ENCODE measurements around the gene PRMT1.
A peak's percentile ranks its signal among the peaks of the same experiment; 100 is the strongest.

PRMT1 gene

DNA sequence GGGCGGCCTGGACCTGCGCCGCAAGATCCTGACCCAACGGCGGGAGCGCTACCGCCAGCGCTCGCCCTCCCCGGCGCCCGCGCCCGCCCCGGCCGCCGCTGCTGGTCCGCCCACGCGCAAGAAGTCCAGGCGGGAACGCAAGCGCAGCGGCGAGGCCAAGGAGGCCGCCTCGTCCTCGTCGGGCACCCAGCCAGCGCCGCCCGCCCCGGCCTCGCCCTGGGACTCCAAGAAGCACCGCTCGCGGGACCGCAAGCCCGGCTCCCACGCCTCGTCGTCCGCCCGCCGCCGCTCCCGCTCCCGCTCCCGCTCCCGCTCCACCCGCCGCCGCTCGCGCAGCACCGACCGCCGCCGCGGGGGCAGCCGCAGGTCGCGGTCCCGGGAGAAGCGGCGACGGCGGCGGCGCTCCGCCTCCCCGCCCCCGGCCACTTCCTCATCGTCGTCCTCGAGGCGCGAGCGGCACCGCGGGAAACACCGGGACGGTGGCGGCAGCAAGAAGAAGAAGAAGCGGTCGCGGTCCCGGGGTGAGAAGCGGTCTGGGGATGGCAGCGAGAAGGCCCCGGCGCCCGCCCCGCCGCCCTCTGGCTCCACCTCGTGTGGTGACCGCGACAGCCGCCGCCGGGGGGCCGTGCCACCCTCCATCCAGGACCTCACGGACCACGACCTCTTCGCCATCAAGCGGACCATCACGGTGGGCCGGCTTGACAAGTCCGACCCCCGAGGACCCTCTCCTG, 25.1 kb upstream of the PRMT1 start:
- DNase-seq (ENCODE audit: low spot score), result no peak

DNA sequence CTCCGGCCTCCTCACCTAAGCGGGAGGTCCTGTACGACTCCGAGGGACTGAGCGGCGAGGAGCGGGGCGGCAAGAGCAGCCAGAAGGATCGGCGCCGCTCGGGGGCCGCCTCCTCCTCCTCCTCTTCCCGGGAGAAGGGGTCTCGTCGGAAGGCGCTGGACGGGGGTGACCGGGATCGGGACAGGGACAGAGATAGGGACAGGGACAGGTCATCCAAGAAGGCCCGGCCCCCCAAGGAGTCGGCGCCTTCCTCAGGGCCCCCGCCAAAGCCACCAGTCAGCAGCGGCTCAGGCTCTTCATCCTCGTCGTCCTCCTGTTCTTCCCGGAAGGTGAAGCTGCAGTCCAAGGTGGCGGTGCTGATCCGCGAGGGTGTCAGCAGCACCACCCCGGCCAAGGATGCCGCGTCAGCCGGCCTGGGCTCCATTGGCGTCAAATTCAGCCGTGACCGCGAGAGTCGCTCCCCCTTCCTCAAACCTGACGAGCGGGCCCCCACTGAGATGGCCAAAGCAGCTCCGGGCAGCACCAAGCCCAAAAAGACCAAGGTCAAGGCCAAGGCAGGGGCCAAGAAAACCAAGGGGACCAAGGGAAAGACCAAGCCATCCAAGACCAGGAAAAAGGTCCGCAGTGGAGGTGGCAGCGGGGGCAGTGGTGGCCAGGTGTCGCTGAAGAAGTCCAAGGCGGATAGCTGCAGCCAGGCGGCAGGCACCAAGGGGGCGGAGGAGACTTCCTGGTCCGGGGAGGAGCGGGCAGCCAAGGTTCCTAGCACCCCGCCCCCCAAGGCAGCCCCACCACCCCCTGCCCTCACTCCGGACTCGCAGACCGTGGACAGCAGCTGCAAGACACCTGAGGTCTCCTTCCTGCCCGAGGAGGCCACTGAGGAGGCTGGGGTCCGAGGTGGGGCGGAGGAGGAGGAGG, 24.3 kb upstream of the PRMT1 start:
- DNase-seq (ENCODE audit: low spot score), result no peak

DNA sequence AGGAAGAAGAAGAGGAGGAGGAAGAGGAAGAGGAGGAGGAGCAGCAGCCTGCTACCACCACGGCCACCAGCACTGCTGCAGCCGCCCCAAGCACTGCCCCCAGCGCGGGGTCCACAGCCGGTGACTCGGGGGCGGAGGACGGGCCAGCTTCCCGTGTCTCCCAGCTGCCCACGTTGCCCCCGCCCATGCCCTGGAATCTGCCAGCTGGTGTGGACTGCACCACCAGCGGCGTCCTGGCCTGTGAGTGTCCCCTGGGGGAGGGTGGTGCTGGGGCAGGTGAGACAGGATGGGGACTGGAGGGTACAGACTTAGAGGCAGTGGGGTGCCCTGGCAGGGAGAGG, 23.6 kb upstream of the PRMT1 start:
- DNase-seq (ENCODE audit: low spot score), result no peak

- DNase-seq (ENCODE audit: low spot score), result no peak
These were observed 22.5 kb upstream of the PRMT1 start for GRCh38 chr19:49654581-49654980.

- no peak for DNase-seq (ENCODE audit: low spot score)
These were observed 21.3 kb upstream of the PRMT1 start for GRCh38 chr19:49655570-49656455.

GRCh38 chr19:49656456-49657109, 20.5 kb upstream of the PRMT1 start:
- DNase-seq (ENCODE audit: low spot score), result no peak

DNA sequence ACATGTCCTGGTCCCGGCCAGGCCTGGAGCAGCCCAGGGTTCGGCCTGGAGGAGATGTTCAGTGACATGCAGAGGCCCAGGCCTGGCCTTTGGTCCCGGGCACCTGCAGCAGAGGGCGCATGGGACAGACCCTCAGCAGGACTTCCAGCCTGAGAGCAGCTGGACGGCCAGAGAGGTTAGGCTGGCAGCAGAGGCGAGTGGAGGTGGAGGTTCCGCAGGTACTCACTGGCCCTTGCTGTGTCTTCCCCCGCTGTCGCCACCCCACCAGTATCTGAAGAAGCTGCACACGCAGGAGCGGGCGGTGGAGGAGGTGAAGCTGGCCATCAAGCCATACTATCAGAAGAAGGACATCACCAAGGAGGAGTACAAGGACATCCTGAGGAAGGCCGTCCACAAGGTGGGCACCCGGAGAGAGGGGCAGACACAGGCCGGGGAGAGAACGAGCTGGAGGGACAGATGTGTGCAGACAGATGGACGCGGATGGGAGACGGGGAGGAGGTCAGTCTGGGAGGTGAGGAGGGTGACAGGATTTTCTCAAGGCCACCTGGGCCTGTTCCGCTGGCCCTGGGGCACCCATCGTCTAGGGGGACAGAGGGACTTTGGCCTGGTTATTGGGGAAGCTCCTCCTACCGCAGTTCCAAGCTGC, 19.5 kb upstream of the PRMT1 start:
- DNase-seq (ENCODE audit: low spot score), result no peak

- DNase-seq (ENCODE audit: low spot score), result no peak
These were observed 18.9 kb upstream of the PRMT1 start for GRCh38 chr19:49658139-49658517.

GRCh38 chr19:49658566-49659442, 18.3 kb upstream of the PRMT1 start:
- no peak for DNase-seq (ENCODE audit: low spot score)

DNA sequence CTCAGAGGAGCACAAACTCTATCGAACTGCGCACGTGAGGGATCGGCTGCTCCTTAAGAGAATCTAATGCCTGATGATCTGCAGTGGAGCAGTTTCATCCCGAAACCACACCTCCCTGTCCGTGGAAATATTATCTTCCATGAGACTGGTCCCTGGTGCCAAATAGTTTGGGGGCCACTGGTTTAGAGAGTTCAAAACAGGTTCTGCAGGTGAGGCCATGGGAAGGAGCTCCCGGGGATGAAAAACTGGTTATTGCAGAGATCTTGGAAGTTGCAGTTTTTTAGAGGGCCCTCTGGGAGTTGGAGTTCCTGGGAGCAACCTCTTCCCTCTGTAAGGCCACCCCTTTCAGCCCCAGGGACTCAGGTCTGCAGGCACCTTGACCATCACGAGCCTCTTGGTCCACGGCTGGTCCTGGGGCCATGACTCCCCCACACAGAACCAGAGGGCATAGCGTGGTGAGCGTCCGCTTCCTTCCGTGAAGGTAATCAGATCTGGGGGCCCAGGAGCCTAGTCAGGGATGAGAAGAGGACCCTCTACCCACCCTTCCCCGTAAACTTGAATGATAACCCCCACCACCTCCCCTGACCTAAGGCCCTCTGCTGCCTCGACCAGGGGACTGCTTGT, 16.6 kb upstream of the PRMT1 start:
- DNase-seq (ENCODE audit: low spot score), result no peak

- DNase-seq (ENCODE audit: low spot score), result no peak
These were observed 15.1 kb upstream of the PRMT1 start for GRCh38 chr19:49662011-49662410.

GRCh38 chr19:49663224-49663623, 13.8 kb upstream of the PRMT1 start:
- no peak for DNase-seq (ENCODE audit: low spot score)

DNA sequence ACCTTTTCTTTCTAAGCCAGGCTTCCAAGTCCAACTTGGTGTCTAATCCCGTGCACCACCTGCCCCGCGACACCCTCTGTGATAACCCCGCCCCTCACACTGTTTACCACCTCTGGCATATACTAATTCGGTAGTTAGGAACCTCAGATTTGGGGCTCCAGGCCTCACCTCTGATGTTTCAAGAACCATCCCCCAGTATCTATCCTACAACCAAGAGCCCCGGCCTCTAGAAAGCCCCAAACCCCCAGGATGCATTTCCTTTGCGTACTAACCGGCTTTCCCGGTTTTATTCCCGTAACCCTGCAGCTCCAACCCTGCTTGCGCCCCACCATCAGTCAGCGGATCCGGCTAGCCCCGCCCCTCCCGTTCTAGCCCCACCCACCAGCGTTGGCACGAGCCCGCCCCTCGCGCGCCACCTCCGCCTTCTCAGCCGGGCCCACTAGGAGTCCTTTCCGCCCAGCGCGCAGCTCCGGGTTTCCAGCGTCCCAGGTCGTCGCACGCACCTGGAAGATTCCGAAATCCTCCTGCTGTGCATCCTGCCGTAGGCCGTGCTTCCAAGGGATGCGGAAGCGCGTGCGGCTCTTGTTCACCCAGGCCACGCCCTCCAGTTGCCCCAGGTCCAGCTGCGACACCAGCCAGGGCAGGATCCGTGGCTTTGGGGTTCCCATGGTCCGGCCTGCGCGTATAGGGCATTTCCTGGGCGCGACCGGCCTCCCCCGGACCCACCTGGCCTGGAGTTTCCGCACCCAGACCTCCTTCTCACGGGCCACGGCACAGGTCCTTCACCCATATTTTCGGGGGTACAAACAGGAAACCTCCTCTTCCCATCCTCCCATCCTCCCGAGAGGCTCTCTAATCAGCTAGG, 12.7 kb upstream of the PRMT1 start:
- peak; percentile 94 for DNase-seq (ENCODE audit: low spot score)

GRCh38 chr19:49665036-49665350, 12.1 kb upstream of the PRMT1 start:
- no peak for DNase-seq (ENCODE audit: low spot score)

- DNase-seq (ENCODE audit: low spot score), result peak; percentile 94
These were observed 11.5 kb upstream of the PRMT1 start, which contains the start of the genes BCL2L12 and IRF3 for GRCh38 chr19:49665351-49666119. Gene BCL2L12, plus strand, starts transcription at chr19:49665933. Its CDS starts 760 bp downstream, at chr19:49666693. Gene IRF3, minus strand, starts transcription at chr19:49665857. Its CDS starts 1,019 bp downstream, at chr19:49664838.

DNA sequence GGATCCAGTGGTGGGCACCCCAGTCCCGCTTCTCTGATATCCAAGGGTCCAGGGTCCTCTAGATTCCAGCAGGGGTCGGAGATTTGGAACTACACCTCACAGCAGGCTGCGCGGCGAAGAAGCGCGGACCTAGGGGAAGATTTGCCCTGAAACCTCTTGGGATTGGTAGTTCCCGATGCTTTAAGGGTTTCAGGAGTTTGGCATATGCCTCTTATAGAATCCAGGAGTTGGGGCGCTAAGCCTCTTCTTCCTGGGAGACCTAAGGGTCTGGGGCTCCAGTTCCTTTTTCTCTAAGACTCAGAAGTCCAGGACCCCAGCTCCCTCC, 11.0 kb upstream of the PRMT1 start:
- no peak for DNase-seq (ENCODE audit: low spot score)

GRCh38 chr19:49667473-49667872, 9.6 kb upstream of the PRMT1 start:
- no peak for DNase-seq (ENCODE audit: low spot score)

DNA sequence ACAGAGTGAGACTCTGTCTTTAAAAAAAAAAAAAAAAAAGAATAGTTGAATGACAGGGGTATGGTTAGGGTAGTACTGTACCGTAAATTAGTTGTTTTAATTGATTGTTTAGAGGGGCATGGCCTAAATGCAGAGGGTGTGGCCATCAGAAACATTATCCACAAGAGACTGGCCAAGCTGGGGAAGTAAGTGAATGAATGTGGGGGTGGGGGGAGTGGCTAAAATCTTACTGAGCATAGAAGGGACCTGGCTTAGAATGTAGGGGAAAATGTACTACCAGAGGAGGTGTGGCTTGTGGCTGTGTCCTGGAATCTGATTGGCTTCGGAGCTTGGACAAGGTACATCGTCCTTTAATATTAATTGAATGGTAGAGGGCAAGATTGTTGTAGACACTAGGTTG, 7.6 kb upstream of the PRMT1 start:
- DNase-seq (ENCODE audit: low spot score), result no peak

Measured in HuH-7 (cell line).